Breast epithelium (tissue), 4 donors: ENCODE results near the gene LRP3. TPM values are rescaled to one million over a fixed set of nuclear protein-coding genes. Genes with fewer than 3 reads are reported as not detected.

Experiments used
- DNase-seq, 2 donors: peaks; one replicate each; pipeline ENCODE4 v3.0.0-alpha.2; 2019; ENCODE audit warnings: low spot score in 2 of 2
- H3K27ac ChIP-seq, 2 donors: fragments of 200-600 bp; sonication (generic) in 1 of 2; one replicate each; pipeline ENCODE4 v1.5.1; 2016 to 2019; ENCODE audit warnings: mild to moderate bottlenecking in 1 of 2
- H3K27me3 ChIP-seq, 2 donors: fragments of 200-600 bp; sonication (generic) in 1 of 2; one replicate each; pipeline versions ENCODE4 v1.5.1 to v1.6.0; 2017 to 2019; ENCODE audit warnings: control low read depth in 1 of 2, mild to moderate bottlenecking in 1 of 2
- H3K36me3 ChIP-seq: fragments of 200-600 bp; one replicate; pipeline ENCODE4 v1.5.1; 2019
- H3K4me1 ChIP-seq, 2 donors: fragments of 200-600 bp; sonication (generic); one replicate each; pipeline ENCODE4 v1.5.1; 2016 to 2019; ENCODE audit warnings: control low read depth in 1 of 2
- H3K4me3 ChIP-seq, 3 donors: fragments of 200-600 bp; sonication (generic); 1 replicate in 2 of 3; 2 replicates in 1 of 3; pipeline ENCODE4 v1.5.1; 2016 to 2019; ENCODE audit warnings: mild to moderate bottlenecking in 3 of 3, moderate library complexity in 2 of 3
- H3K9me3 ChIP-seq, 2 donors: fragments of 200-600 bp; sonication (generic) in 1 of 2; one replicate each; pipeline ENCODE4 v1.5.1; 2016 to 2019; ENCODE audit warnings: control low read depth in 1 of 2
- CTCF ChIP-seq, 3 donors: fragments of 450-650 bp; IDR thresholded peaks; one replicate each; pipeline ENCODE4 v1.5.1; 2016 to 2017; ENCODE audit warnings: antibody characterized with exemption in 3 of 3, mild to moderate bottlenecking in 3 of 3, moderate library complexity in 3 of 3
- POLR2A ChIP-seq: fragments of 450-650 bp; IDR thresholded peaks from one replicate; pipeline ENCODE4 v1.6.1; 2016; ENCODE audit warnings: antibody characterized with exemption, mild to moderate bottlenecking, moderate library complexity
- POLR2AphosphoS5 ChIP-seq, 3 donors: sonication (generic); formaldehyde crosslinking; IDR thresholded peaks; one replicate each; pipeline ENCODE4 v1.6.1; 2017; ENCODE audit warnings: antibody characterized with exemption in 3 of 3
- intact Hi-C: fragments of 100-400 bp; cut with DNase I; formaldehyde crosslinking; loops from one replicate; pipeline ENCODE4 v1.15.1; 2023; ENCODE audit warnings: low total_unique reads
- total RNA-seq, 3 donors: library from RNA; depleted of rRNA; stranded (reverse); fragments of >200 nt; gene quantifications; one replicate each; pipeline ENCODE4 v1.1.0, GENCODE V29; 2016

Gene LRP3
- total RNA-seq, 3 donors from 2014 or later = 15.1 to 29.5 (median 23.8) TPM

GRCh38 chr19:33229962-33230361 is 35.8 kb downstream of the LRP3 start:
- no peak for TF ChIP-seq POLR2AphosphoS5 (IDR thresholded peaks at IDR 0.05)
- Histone ChIP-seq H3K36me3 (no peaks in the 10 kb centered on the region), H3K4me1 (no peaks in the 10 kb centered on the region), H3K27ac (no peak overlapping the region), H3K9me3 (peaks cover 15 to 20% of the 10 kb centered on the region in 2 donors), H3K27me3 (peaks cover 13 to 29% of the 10 kb centered on the region in 2 donors), H3K4me3 (no peak overlapping the region)
- intact Hi-C loops = no loop called here
- DNase-seq = no peak

GRCh38 chr19:33231511-33231910 is 37.4 kb downstream of the LRP3 start:
- DNase-seq = no peak

GRCh38 chr19:33232656-33233055 is 38.5 kb downstream of the LRP3 start:
- DNase-seq = no peak
- Histone ChIP-seq H3K27me3 (peaks cover 2% of the 10 kb centered on the region in 2 donors), H3K9me3 (peaks cover 5 to 15% of the 10 kb centered on the region in 2 donors), H3K36me3 (no peaks in the 10 kb centered on the region), H3K4me1 (no peaks in the 10 kb centered on the region), H3K4me3 (no peak overlapping the region), H3K27ac (no peak overlapping the region)
- TF ChIP-seq POLR2A = no peak
- TF ChIP-seq POLR2AphosphoS5 (IDR thresholded peaks at IDR 0.05) = no peak
- TF ChIP-seq CTCF (IDR thresholded peaks at IDR 0.05) = no peak
- intact Hi-C loops = loop anchor here (2.0 kb wide), 1 partner anchor 178 kb away; no protein-coding TSS in a partner anchor

More at GRCh38 chr19:33231511-33231910, 37.4 kb downstream of the LRP3 start:
- no peaks in the 10 kb centered on the region for H3K36me3 ChIP-seq
- no peaks in the 10 kb centered on the region for H3K4me1 ChIP-seq
- H3K27ac ChIP-seq = no peak overlapping the region
- TF ChIP-seq CTCF (IDR thresholded peaks at IDR 0.05) (no peak), POLR2A (no peak), POLR2AphosphoS5 (IDR thresholded peaks at IDR 0.05) (no peak)
- no peak overlapping the region for H3K4me3 ChIP-seq
- H3K9me3 ChIP-seq = peaks cover 15 to 20% of the 10 kb centered on the region in 2 donors
- H3K27me3 ChIP-seq = peaks cover 11 to 14% of the 10 kb centered on the region in 2 donors
- intact Hi-C loops = no loop called here

GRCh38 chr19:33233056-33233873 is 39.1 kb downstream of the LRP3 start:
- peaks cover 4 to 9% of the 10 kb centered on the region in 2 donors for H3K9me3 ChIP-seq
- H3K4me3 ChIP-seq = no peak overlapping the region
- DNase-seq = no peak
- H3K27me3 ChIP-seq = peaks cover 0 to 2% of the 10 kb centered on the region in 2 donors
- no peaks in the 10 kb centered on the region for H3K4me1 ChIP-seq
- no peak overlapping the region for H3K27ac ChIP-seq
- TF ChIP-seq POLR2AphosphoS5 (IDR thresholded peaks at IDR 0.05) = no peak
- no peak for TF ChIP-seq CTCF (IDR thresholded peaks at IDR 0.05)
- TF ChIP-seq POLR2A = no peak
- intact Hi-C loops = loop anchor here (2.0 kb wide), 1 partner anchor 178 kb away; no protein-coding TSS in a partner anchor
- H3K36me3 ChIP-seq = no peaks in the 10 kb centered on the region

- no peaks in the 10 kb centered on the region for H3K36me3 ChIP-seq
- DNase-seq = no peak
- H3K9me3 ChIP-seq = peaks cover under 1 to 4% of the 10 kb centered on the region in 2 donors
- intact Hi-C loops = no loop called here
- no peaks in the 10 kb centered on the region for H3K4me1 ChIP-seq
- TF ChIP-seq POLR2A = no peak
- TF ChIP-seq POLR2AphosphoS5 (IDR thresholded peaks at IDR 0.05) = no peak
- TF ChIP-seq CTCF (IDR thresholded peaks at IDR 0.05) = no peak
- no peak overlapping the region for H3K4me3 ChIP-seq
- peaks cover 0 to 2% of the 10 kb centered on the region in 2 donors for H3K27me3 ChIP-seq
- no peak overlapping the region for H3K27ac ChIP-seq
These were observed 40.0 kb downstream of the LRP3 start for GRCh38 chr19:33234092-33234491.
